CD14-positive monocyte (primary cell): Measurements from ENCODE around the gene F7. TPM values are rescaled to one million over a fixed set of nuclear protein-coding genes. Genes with fewer than 3 reads are reported as not detected.

Experiments used
- DNase-seq, 3 donors: peaks; one replicate each; pipeline ENCODE4 v3.0.0-alpha.2; 2011 to 2022
- H2AFZ ChIP-seq: 2 replicates; pipeline ENCODE4 v1.6.0; 2012; ENCODE audit warnings: mild to moderate bottlenecking, low read depth, low read length, inconsistent platforms; ENCODE audit not compliant: insufficient read depth, poor library complexity, severe bottlenecking
- H3K27ac ChIP-seq, 2 donors: 1 replicate in 1 of 2; 2 replicates in 1 of 2; pipeline ENCODE4 v1.5.1; 2012 to 2013; ENCODE audit warnings: low read length in 2 of 2, control low read depth in 1 of 2, inconsistent platforms in 1 of 2, low read depth in 1 of 2, mild to moderate bottlenecking in 1 of 2
- H3K27me3 ChIP-seq, 2 donors: one replicate each; pipeline versions ENCODE4 v1.6.0 to v1.6.1; 2011 to 2013; ENCODE audit warnings: low read length in 2 of 2; ENCODE audit not compliant: control insufficient read depth in 2 of 2, insufficient read depth in 2 of 2
- H3K36me3 ChIP-seq, 2 donors: replicated peaks in 1 of 2; 1 replicate in 1 of 2; 2 replicates in 1 of 2; pipeline versions ENCODE4 v1.5.1 to v1.6.1; 2012 to 2013; ENCODE audit warnings: low read length in 2 of 2, control low read depth in 1 of 2, inconsistent platforms in 1 of 2, mild to moderate bottlenecking in 1 of 2; ENCODE audit not compliant: insufficient read depth in 2 of 2, control insufficient read depth in 1 of 2
- H3K4me1 ChIP-seq, 2 donors: 1 replicate in 1 of 2; 2 replicates in 1 of 2; pipeline versions ENCODE4 v1.5.1 to v1.6.1; 2012 to 2013; ENCODE audit warnings: low read length in 2 of 2, control low read depth in 1 of 2, inconsistent platforms in 1 of 2, mild to moderate bottlenecking in 1 of 2, moderate library complexity in 1 of 2; ENCODE audit not compliant: insufficient read depth in 2 of 2, control insufficient read depth in 1 of 2
- H3K4me2 ChIP-seq: replicated peaks from 2 replicates; pipeline ENCODE3; 2012; ENCODE audit warnings: low read length, moderate library complexity, mild to moderate bottlenecking; ENCODE audit not compliant: poor library complexity, severe bottlenecking; ENCODE audit errors: extremely low read depth
- H3K4me3 ChIP-seq, 3 experiments: fragments of 200-600 bp in 1 of 3; sonication (generic) in 1 of 3; replicated peaks in 1 of 3; 1 replicate in 2 of 3; 2 replicates in 1 of 3; pipeline ENCODE4 v1.5.1; 2011 to 2013; ENCODE audit warnings: low read length in 3 of 3, mild to moderate bottlenecking in 3 of 3, control low read depth in 2 of 3, low read depth in 2 of 3, inconsistent platforms in 1 of 3, moderate library complexity in 1 of 3
- H3K79me2 ChIP-seq: 2 replicates; pipeline ENCODE4 v1.6.0; 2012; ENCODE audit warnings: mild to moderate bottlenecking, control low read depth, inconsistent platforms, low read length, moderate library complexity; ENCODE audit not compliant: insufficient read depth
- H3K9ac ChIP-seq: 2 replicates; pipeline ENCODE4 v1.6.0; 2017; ENCODE audit warnings: low read length, mild to moderate bottlenecking; ENCODE audit not compliant: insufficient read depth, poor library complexity, severe bottlenecking
- H3K9me3 ChIP-seq, 2 donors: replicated peaks in 1 of 2; 1 replicate in 1 of 2; 2 replicates in 1 of 2; pipeline versions ENCODE4 v1.5.1 to v1.6.1; 2012 to 2013; ENCODE audit warnings: low read length in 2 of 2, control low read depth in 1 of 2; ENCODE audit not compliant: control insufficient read depth in 1 of 2, insufficient read depth in 1 of 2
- H4K20me1 ChIP-seq: 2 replicates; pipeline ENCODE4 v1.6.0; 2012; ENCODE audit warnings: mild to moderate bottlenecking, low read length, control low read depth, moderate library complexity; ENCODE audit not compliant: insufficient read depth
- H3K27ac Mint-ChIP-seq, 7 donors: one replicate each; pipeline ENCODE4 v1.8.0; 2020; ENCODE audit warnings: mild to moderate bottlenecking in 7 of 7, mixed read lengths in 7 of 7, moderate library complexity in 6 of 7, inconsistent platforms in 2 of 7
- H3K27me3 Mint-ChIP-seq, 3 donors: one replicate each; pipeline ENCODE4 v1.8.0; 2021 to 2022; ENCODE audit warnings: low read depth in 3 of 3, mild to moderate bottlenecking in 3 of 3, mixed read lengths in 3 of 3, moderate library complexity in 3 of 3, inconsistent platforms in 1 of 3
- H3K36me3 Mint-ChIP-seq, 2 donors: one replicate each; pipeline ENCODE4 v1.8.0; 2020; ENCODE audit warnings: mixed read lengths in 2 of 2, inconsistent platforms in 1 of 2, mild to moderate bottlenecking in 1 of 2
- H3K4me1 Mint-ChIP-seq: one replicate; pipeline ENCODE4 v1.8.0; 2020; ENCODE audit warnings: mild to moderate bottlenecking, mixed read lengths
- H3K4me3 Mint-ChIP-seq, 2 donors: one replicate each; pipeline ENCODE4 v1.8.0; 2020; ENCODE audit warnings: mild to moderate bottlenecking in 2 of 2, mixed read lengths in 2 of 2, moderate library complexity in 1 of 2
- H3K9me3 Mint-ChIP-seq, 7 donors: one replicate each; pipeline ENCODE4 v1.8.0; 2020 to 2022; ENCODE audit warnings: mixed read lengths in 7 of 7, mild to moderate bottlenecking in 6 of 7, moderate library complexity in 6 of 7, inconsistent platforms in 2 of 7
- WGBS: methylation state at CpG from one replicate; pipeline ENCODE4 v1.1.5; 2013; ENCODE audit warnings: missing lambda C conversion rate; ENCODE audit not compliant: insufficient coverage; 5-methylcytosine and 5-hydroxymethylcytosine counted together
- intact Hi-C, 2 donors: fragments of 100-400 bp; cut with micrococcal nuclease; formaldehyde crosslinking; loops; one replicate each; pipeline versions ENCODE4 v1.15.0 to v1.15.1; 2023
- polyA plus RNA-seq, 3 donors: library from polyadenylated mRNA; depleted of rRNA in 1 of 3; unstranded in 2 of 3; stranded (reverse) in 1 of 3; fragments of 300-500 nt in 2 of 3; fragments of >200 nt in 1 of 3; fragmentation: Illumina TruSeq in 2 of 3; gene quantifications; 1 replicate in 2 of 3; 2 replicates in 1 of 3; pipeline ENCODE4 v1.2.3, GENCODE V29; 2012 to 2021
- TF ChIP-seq, protein P1 (sequence below): fragments of 200-600 bp; IDR thresholded peaks from one replicate; pipeline ENCODE4 v1.8.0; 2022; ENCODE audit warnings: antibody characterized with exemption, mild to moderate bottlenecking

F7 gene
- polyA plus RNA-seq, 3 donors, result not detected

DNA sequence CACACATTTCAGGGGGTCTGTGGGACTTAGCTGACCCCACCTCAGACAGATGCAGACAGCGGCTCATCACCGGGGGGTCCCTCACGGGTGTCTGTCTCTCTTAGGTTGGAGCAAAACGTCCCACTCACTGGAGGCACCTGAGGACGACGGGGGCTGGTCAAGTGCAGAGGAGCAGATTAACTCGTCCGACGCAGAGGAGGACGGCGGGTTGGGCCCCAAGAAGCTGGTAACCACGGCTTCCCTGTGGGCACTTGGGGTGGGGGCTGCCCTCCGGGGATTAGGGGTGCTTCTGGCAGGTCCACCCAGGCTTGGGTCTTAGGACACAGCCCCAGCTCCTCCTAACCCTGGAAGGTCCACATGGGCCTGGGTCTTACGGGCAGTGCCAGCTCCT, 11.2 kb upstream of the F7 start:
- H3K9me3 ChIP-seq, result no peaks in the 10 kb centered on the region
- no peaks in the 10 kb centered on the region for H4K20me1 ChIP-seq
- H3K4me3 ChIP-seq, result no peak overlapping the region
- intact Hi-C loops, result no loop called here
- no peak for DNase-seq
- TF ChIP-seq, protein P1, sequence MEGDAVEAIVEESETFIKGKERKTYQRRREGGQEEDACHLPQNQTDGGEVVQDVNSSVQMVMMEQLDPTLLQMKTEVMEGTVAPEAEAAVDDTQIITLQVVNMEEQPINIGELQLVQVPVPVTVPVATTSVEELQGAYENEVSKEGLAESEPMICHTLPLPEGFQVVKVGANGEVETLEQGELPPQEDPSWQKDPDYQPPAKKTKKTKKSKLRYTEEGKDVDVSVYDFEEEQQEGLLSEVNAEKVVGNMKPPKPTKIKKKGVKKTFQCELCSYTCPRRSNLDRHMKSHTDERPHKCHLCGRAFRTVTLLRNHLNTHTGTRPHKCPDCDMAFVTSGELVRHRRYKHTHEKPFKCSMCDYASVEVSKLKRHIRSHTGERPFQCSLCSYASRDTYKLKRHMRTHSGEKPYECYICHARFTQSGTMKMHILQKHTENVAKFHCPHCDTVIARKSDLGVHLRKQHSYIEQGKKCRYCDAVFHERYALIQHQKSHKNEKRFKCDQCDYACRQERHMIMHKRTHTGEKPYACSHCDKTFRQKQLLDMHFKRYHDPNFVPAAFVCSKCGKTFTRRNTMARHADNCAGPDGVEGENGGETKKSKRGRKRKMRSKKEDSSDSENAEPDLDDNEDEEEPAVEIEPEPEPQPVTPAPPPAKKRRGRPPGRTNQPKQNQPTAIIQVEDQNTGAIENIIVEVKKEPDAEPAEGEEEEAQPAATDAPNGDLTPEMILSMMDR, result no peak
- Mint-ChIP-seq H3K4me1 (no peaks in the 10 kb centered on the region), H3K9me3 (no peaks in the 10 kb centered on the region), H3K36me3 (no peaks in the 10 kb centered on the region), H3K4me3 (no peak overlapping the region), H3K27me3 (peaks cover 0 to 2% (median 0%) of the 10 kb centered on the region in 3 donors), H3K27ac (no peak overlapping the region)
- H3K36me3 ChIP-seq, result no peaks in the 10 kb centered on the region
- H2AFZ ChIP-seq, result no peak overlapping the region
- no peaks in the 10 kb centered on the region for H3K79me2 ChIP-seq
- H3K4me2 ChIP-seq, result no peak overlapping the region
- H3K27me3 ChIP-seq, result no peaks in the 10 kb centered on the region
- no peak overlapping the region for H3K27ac ChIP-seq
- WGBS, result 95% methylated on average over 14 of the region's 14 CpGs
- no peak overlapping the region for H3K9ac ChIP-seq
- no peaks in the 10 kb centered on the region for H3K4me1 ChIP-seq

DNA sequence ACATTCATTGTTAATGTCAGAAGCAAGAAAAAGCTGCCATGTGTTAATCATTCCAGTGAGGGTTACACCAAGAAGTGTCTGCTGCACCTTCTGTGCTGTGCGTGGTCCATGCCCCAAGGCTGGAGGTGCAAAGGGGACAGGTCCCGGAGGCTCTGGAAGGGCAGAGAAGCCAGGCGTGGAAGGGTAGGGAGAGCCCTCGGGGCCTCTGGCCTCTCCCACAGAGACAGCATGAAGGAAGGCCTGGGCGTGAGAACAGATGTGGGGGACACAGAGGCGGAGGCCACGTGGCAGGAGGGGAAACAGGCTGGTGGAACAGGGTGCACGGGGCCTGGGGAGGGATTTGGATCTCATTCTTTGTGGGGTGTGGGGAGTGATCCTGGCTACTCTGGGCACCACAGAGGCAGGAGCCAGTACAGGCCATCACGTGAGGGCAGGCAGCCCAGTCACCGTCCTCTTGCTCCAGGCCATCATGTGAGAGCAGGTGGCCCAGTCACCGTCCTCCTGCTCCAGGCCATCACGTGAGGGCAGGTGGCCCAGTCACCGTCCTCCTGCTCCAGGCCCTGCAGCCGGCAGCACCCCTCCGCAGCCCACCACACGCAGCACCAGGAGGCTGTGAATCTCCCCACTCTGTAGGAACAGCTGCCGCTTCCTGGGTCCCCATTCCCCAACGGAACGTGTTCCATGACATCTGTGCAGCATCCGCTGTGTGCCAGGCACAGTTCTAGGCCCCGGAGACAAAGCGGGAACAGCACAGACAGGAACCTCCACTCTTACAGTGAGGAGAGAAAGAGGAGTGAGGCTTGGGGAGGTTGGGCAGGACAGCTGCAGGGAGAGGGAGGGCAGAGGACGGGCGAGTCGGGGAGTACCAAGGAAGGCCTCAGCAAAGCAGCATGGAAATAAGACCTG, 10.2 kb upstream of the F7 start:
- Histone ChIP-seq H3K27me3 (no peaks in the 10 kb centered on the region), H3K79me2 (no peaks in the 10 kb centered on the region), H3K4me3 (no peak overlapping the region), H4K20me1 (no peaks in the 10 kb centered on the region), H3K4me2 (no peak overlapping the region), H3K27ac (no peak overlapping the region), H3K9me3 (no peaks in the 10 kb centered on the region), H3K4me1 (no peaks in the 10 kb centered on the region), H2AFZ (no peak overlapping the region), H3K36me3 (no peaks in the 10 kb centered on the region), H3K9ac (no peak overlapping the region)
- peaks cover 0 to 2% (median 2%) of the 10 kb centered on the region in 3 donors for H3K27me3 Mint-ChIP-seq
- H3K36me3 Mint-ChIP-seq, result no peaks in the 10 kb centered on the region
- 99% methylated on average over 19 of the region's 25 CpGs for WGBS
- no peaks in the 10 kb centered on the region for H3K9me3 Mint-ChIP-seq
- no peak overlapping the region for H3K27ac Mint-ChIP-seq
- TF ChIP-seq, protein P1, result no peak
- DNase-seq, result no peak
- intact Hi-C loops, result no loop called here
- no peaks in the 10 kb centered on the region for H3K4me1 Mint-ChIP-seq
- no peak overlapping the region for H3K4me3 Mint-ChIP-seq
